GM12878 (cell line): ENCODE data around the gene LDLRAD3. TPM values are rescaled to one million over a fixed set of nuclear protein-coding genes. Genes with fewer than 3 reads are reported as not detected.
A peak's percentile ranks its signal among the peaks of the same experiment; 100 is the strongest.

Experiments
- ATAC-seq: fragments of 200-7000 bp; cut with Tn5 transposase; 3 replicates; pipeline ENCODE4 v1.9.1; 2020; ENCODE audit warnings: mild to moderate bottlenecking, moderate library complexity
- BruUV-seq: library from RNA; stranded (reverse); fragments of 400-500 nt; replicated peaks from 2 replicates; lab custom pipeline; 2021; lab: Mats Ljungman, UMichigan
- CTCF ChIA-PET: fragments of 300-600 bp; sonication (Branson Sonifier 250); formaldehyde crosslinking; extraction: SDS; loops from one replicate; lab custom pipeline; 2021; ENCODE audit warnings: inconsistent platforms; lab: Yijun Ruan, JAX
- POLR2A ChIA-PET: fragments of 350-600 bp; formaldehyde crosslinking; extraction: SDS; loops from one replicate; lab custom pipeline; 2021; ENCODE audit warnings: inconsistent platforms; lab: Charles Lee
- RAD21 ChIA-PET: fragments of 300-600 bp; sonication (Branson Sonifier 250); formaldehyde crosslinking; loops from one replicate; lab custom pipeline; 2023; ENCODE audit warnings: antibody characterized with exemption; ENCODE audit not compliant: unreplicated experiment; lab: Charles Lee
- SMC1A ChIA-PET: fragments of 300-600 bp; sonication (Branson Sonifier 250); formaldehyde crosslinking; loops from one replicate; lab custom pipeline; 2023; ENCODE audit not compliant: unreplicated experiment, uncharacterized antibody; lab: Charles Lee
- DNase-seq: peaks from one replicate; pipeline ENCODE4 v3.0.0-alpha.2; 2011; ENCODE audit warnings: low read depth, low spot score
- FAIRE-seq: peaks from 3 replicates; lab custom pipeline; 2011; peaks lifted over from hg19 to GRCh38; lab: Jason Lieb, UNC
- H2AFZ ChIP-seq: 2 replicates; pipeline ENCODE4 v1.6.0; 2011; ENCODE audit warnings: low read depth, low read length, control low read depth; ENCODE audit not compliant: control insufficient read depth
- H3K27ac ChIP-seq: 2 replicates; pipeline ENCODE4 v1.5.1; 2011; ENCODE audit warnings: control low read depth; ENCODE audit not compliant: control insufficient read depth, insufficient read depth
- H3K27me3 ChIP-seq, 2 experiments: replicated peaks in 1 of 2; 2 replicates each; pipeline versions ENCODE4 v1.6.0 to v1.6.1; 2011; ENCODE audit warnings: low read length in 1 of 2; ENCODE audit not compliant: control insufficient read depth in 2 of 2, insufficient read depth in 2 of 2
- H3K36me3 ChIP-seq, 2 experiments: 2 replicates each; pipeline ENCODE4 v1.5.1; 2011; ENCODE audit warnings: low read length in 1 of 2; ENCODE audit not compliant: control insufficient read depth in 2 of 2, insufficient read depth in 2 of 2
- H3K4me1 ChIP-seq: 2 replicates; pipeline ENCODE4 v1.6.1; 2011; ENCODE audit warnings: mild to moderate bottlenecking, low read length, moderate library complexity, mixed read lengths; ENCODE audit not compliant: control insufficient read depth, insufficient read depth
- H3K4me2 ChIP-seq: 2 replicates; pipeline ENCODE4 v1.6.0; 2011; ENCODE audit warnings: control low read depth; ENCODE audit not compliant: control insufficient read depth, insufficient read depth
- H3K4me3 ChIP-seq: fragments of 200-600 bp; sonication (generic); 2 replicates; pipeline ENCODE4 v1.5.1; 2016
- H3K79me2 ChIP-seq: 2 replicates; pipeline ENCODE4 v1.6.0; 2011; ENCODE audit warnings: low read length; ENCODE audit not compliant: control insufficient read depth, insufficient read depth
- H3K9ac ChIP-seq: 2 replicates; pipeline ENCODE4 v1.8.0; 2011; ENCODE audit warnings: low read length, control low read depth, mixed read lengths; ENCODE audit not compliant: control insufficient read depth, insufficient read depth
- H3K9me3 ChIP-seq: replicated peaks from 3 replicates; pipeline ENCODE4 v1.5.1; 2011; ENCODE audit warnings: mild to moderate bottlenecking, low read length; ENCODE audit not compliant: control insufficient read depth, insufficient read depth
- H4K20me1 ChIP-seq: 2 replicates; pipeline ENCODE4 v1.6.0; 2011; ENCODE audit not compliant: control insufficient read depth, insufficient read depth
- FOXK2 ChIP-seq: fragments of 450-650 bp; IDR thresholded peaks from 2 replicates; pipeline ENCODE4 v1.6.1; 2017; ENCODE audit warnings: mild to moderate bottlenecking, moderate library complexity
- JUNB ChIP-seq: IDR thresholded peaks from 2 replicates; pipeline ENCODE4 v1.6.1; 2016; ENCODE audit warnings: antibody characterized with exemption, mild to moderate bottlenecking
- MEF2A ChIP-seq: IDR thresholded peaks from 2 replicates; pipeline ENCODE4 v1.6.1; 2011; ENCODE audit warnings: low read depth, mild to moderate bottlenecking, low read length, moderate library complexity; ENCODE audit not compliant: insufficient read depth
- SREBF1 ChIP-seq: IDR thresholded peaks from 2 replicates; pipeline ENCODE4 v1.6.1; 2012; ENCODE audit warnings: mild to moderate bottlenecking, low read length
- ZNF384 ChIP-seq: IDR thresholded peaks from 2 replicates; pipeline ENCODE4 v1.6.1; 2012; ENCODE audit warnings: low read depth, mild to moderate bottlenecking, low read length, improper control_type of control experiment, borderline replicate concordance
- ZZZ3 ChIP-seq: IDR thresholded peaks from 2 replicates; pipeline ENCODE4 v1.6.1; 2011; ENCODE audit warnings: low read depth; ENCODE audit not compliant: control insufficient read depth, insufficient read length
- WGBS: methylation state at CpG from one replicate; pipeline ENCODE4 v1.1.6; 2016; ENCODE audit warnings: low lambda C conversion rate; ENCODE audit not compliant: insufficient replicate concordance, insufficient coverage; ENCODE audit errors: missing lambda C conversion rate; 5-methylcytosine and 5-hydroxymethylcytosine counted together
- in situ Hi-C: fragments of 300-500 bp; cut with MboI; formaldehyde crosslinking; loops from 9 replicates; pipeline ENCODE4 v1.14.3; 2018; ENCODE audit warnings: mixed read lengths
- intact Hi-C: fragments of 100-400 bp; cut with micrococcal nuclease; formaldehyde crosslinking; loops from one replicate; pipeline ENCODE4 v1.14.2; 2022; ENCODE audit not compliant: unreplicated experiment
- polyA plus RNA-seq, 11 experiments: library from polyadenylated mRNA; depleted of rRNA in 4 of 11; unstranded in 6 of 11; stranded (reverse) in 5 of 11; fragments of >200 nt; fragmentation: Nextera tagmentation in 4 of 11; fragmentation: Illumina TruSeq in 1 of 11; extraction: Ambion mirVana in 4 of 11; extraction: Trizol in 1 of 11; gene quantifications; 1 replicate in 1 of 11; 2 replicates in 10 of 11; pipeline versions ENCODE4 v1.2.1 to v1.2.3, GENCODE V29; 2011 to 2016; ENCODE audit warnings: inconsistent platforms in 2 of 11, missing spikeins in 2 of 11, low read depth in 1 of 11
- total RNA-seq, 4 experiments: library from RNA; depleted of rRNA in 3 of 4; stranded (reverse); fragments of >200 nt in 3 of 4; fragmentation: Illumina TruSeq in 1 of 4; extraction: Trizol in 1 of 4; gene quantifications; 2 replicates each; pipeline versions ENCODE4 v1.2.1 to v1.2.3, GENCODE V29; 2013 to 2021
- TF ChIP-seq, protein P1 (sequence below): fragments of 450-650 bp; IDR thresholded peaks from 2 replicates; pipeline ENCODE4 v1.6.1; 2016; ENCODE audit warnings: mild to moderate bottlenecking
- TF ChIP-seq, protein P2 (sequence below), 3 experiments: IDR thresholded peaks in 2 of 3; conservative IDR thresholded peaks in 1 of 3; 2 replicates each; pipeline ENCODE4 v1.5.1; 2011; ENCODE audit warnings: low read depth in 3 of 3, low read length in 3 of 3, mild to moderate bottlenecking in 3 of 3, control low read depth in 2 of 3, moderate library complexity in 2 of 3, inconsistent platforms in 1 of 3, mixed read lengths in 1 of 3; ENCODE audit not compliant: control insufficient read depth in 2 of 3, insufficient read depth in 1 of 3; ENCODE audit errors: extremely low read depth in 1 of 3
- TF ChIP-seq, protein P3 (sequence below): fragments of 450-650 bp; formaldehyde crosslinking; IDR thresholded peaks from 2 replicates; pipeline ENCODE4 v1.5.0; 2022; ENCODE audit warnings: mild to moderate bottlenecking, missing genetic modification characterization

LDLRAD3 gene
- total and polyA plus RNA-seq, 10 of the 15 experiments (the other 5 are each of a cell fraction or from before 2014, with no cell fraction given): 2.5 to 17.2 (median 10.7) TPM

DNA sequence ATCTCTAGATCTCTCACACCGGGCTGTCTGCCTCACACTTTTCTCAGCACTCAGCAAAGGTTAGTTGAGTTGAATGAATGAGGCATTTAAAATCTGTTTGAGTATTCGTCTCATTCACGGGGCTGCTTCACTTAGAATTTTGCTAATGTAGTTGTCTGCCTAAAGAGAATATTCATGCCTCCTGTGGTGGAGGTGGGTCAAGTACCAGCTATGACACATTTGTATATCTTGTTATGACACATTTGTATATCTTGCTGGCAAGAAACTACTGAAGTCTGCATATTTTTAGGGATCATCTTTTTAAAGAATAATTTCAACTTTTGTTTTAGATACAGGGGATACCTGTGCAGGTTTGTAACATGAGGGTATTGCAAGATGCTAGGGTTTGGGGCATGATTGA lies 43.1 kb downstream of the LDLRAD3 start:
- in situ Hi-C loops: no loop called here
- no TSS peak for BruUV-seq
- no peak overlapping the region for H3K4me3 ChIP-seq
- no peaks in the 10 kb centered on the region for H4K20me1 ChIP-seq
- H3K79me2 ChIP-seq: no peaks in the 10 kb centered on the region
- DNase-seq (no peak), FAIRE-seq (no peak), ATAC-seq (peak; percentile 61)
- no peaks in the 10 kb centered on the region for H3K36me3 ChIP-seq
- ChIA-PET POLR2A (no interaction called here), SMC1A (interaction anchor here (0.6 to 1.7 kb wide), 6 partner anchors 9 to 266 kb away, joined by 3 to 5 read pairs (median 3); no protein-coding TSS in a partner anchor), CTCF (interaction anchor here (1.0 to 2.9 kb wide), 3 partner anchors 9 to 165 kb away, joined by 3 to 9 read pairs (median 4); no protein-coding TSS in a partner anchor), RAD21 (interaction anchor here (1.6 kb wide), 1 partner anchor 9 kb away, joined by 3 read pairs; no protein-coding TSS in a partner anchor)
- WGBS: 10% methylated on average over 3 of the region's 3 CpGs
- no peak overlapping the region for H3K4me2 ChIP-seq
- H2AFZ ChIP-seq: no peak overlapping the region
- H3K9ac ChIP-seq: no peak overlapping the region
- intact Hi-C loops: no loop called here
- H3K27ac ChIP-seq: no peak overlapping the region
- H3K9me3 ChIP-seq: no peaks in the 10 kb centered on the region; the same call in 2 of the 3 replicates
- no peaks in the 10 kb centered on the region for H3K4me1 ChIP-seq
- TF ChIP-seq, protein P1, sequence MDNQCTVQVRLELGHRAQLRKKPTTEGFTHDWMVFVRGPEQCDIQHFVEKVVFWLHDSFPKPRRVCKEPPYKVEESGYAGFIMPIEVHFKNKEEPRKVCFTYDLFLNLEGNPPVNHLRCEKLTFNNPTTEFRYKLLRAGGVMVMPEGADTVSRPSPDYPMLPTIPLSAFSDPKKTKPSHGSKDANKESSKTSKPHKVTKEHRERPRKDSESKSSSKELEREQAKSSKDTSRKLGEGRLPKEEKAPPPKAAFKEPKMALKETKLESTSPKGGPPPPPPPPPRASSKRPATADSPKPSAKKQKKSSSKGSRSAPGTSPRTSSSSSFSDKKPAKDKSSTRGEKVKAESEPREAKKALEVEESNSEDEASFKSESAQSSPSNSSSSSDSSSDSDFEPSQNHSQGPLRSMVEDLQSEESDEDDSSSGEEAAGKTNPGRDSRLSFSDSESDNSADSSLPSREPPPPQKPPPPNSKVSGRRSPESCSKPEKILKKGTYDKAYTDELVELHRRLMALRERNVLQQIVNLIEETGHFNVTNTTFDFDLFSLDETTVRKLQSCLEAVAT: no peak
- TF ChIP-seq JUNB: peak; percentile 70
- no peaks in the 10 kb centered on the region for H3K27me3 ChIP-seq

DNA sequence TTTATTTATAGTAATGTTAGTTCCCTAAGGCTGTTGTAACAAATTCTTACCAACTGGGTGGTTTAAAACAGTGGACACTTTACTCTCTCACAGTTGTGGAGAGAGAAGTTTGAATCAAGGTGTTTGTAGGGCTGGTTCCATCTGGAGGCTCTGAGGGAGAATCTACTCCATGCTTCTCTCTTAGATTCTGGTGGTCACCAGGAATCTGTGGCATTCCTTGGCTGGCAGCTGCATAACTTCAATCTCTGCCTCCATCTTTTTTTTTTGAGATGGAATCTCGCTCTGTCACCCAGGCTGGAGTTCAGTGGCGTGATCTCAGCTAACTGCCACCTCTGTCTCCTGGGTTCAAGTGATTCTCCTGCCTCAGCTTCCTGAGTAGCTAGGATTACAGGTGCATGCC lies 46.3 kb downstream of the LDLRAD3 start:
- Histone ChIP-seq H3K79me2 (no peaks in the 10 kb centered on the region), H3K36me3 (no peaks in the 10 kb centered on the region), H3K27me3 (no peaks in the 10 kb centered on the region), H3K27ac (no peak overlapping the region), H3K9me3 (peaks cover 1% of the 10 kb centered on the region; the same call in 2 of the 3 replicates), H2AFZ (no peak overlapping the region), H3K4me1 (no peaks in the 10 kb centered on the region), H3K9ac (no peak overlapping the region), H3K4me2 (no peak overlapping the region), H4K20me1 (no peaks in the 10 kb centered on the region), H3K4me3 (no peak overlapping the region)
- no TSS peak for BruUV-seq
- in situ Hi-C loops: no loop called here
- ChIA-PET CTCF (interaction anchor here (0.6 to 2.9 kb wide), 3 partner anchors 168 to 205 kb away, joined by 3 to 9 read pairs (median 3); no protein-coding TSS in a partner anchor), POLR2A (no interaction called here), RAD21 (no interaction called here), SMC1A (no interaction called here)
- 0% methylated on average over 2 of the region's 2 CpGs for WGBS
- intact Hi-C loops: no loop called here
- no peak for FAIRE-seq
- no peak for DNase-seq
- ATAC-seq: no peak
- TF ChIP-seq, protein P2, sequence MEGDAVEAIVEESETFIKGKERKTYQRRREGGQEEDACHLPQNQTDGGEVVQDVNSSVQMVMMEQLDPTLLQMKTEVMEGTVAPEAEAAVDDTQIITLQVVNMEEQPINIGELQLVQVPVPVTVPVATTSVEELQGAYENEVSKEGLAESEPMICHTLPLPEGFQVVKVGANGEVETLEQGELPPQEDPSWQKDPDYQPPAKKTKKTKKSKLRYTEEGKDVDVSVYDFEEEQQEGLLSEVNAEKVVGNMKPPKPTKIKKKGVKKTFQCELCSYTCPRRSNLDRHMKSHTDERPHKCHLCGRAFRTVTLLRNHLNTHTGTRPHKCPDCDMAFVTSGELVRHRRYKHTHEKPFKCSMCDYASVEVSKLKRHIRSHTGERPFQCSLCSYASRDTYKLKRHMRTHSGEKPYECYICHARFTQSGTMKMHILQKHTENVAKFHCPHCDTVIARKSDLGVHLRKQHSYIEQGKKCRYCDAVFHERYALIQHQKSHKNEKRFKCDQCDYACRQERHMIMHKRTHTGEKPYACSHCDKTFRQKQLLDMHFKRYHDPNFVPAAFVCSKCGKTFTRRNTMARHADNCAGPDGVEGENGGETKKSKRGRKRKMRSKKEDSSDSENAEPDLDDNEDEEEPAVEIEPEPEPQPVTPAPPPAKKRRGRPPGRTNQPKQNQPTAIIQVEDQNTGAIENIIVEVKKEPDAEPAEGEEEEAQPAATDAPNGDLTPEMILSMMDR (IDR thresholded peaks at IDR 0.05 in 2 of 3, conservative IDR thresholded peaks at IDR 0.05 in 1 of 3; ENCODE audit: control insufficient read depth in 2 of 3, extremely low read depth in 1 of 3, insufficient read depth in 1 of 3, low read depth in 3 of 3, low read length in 3 of 3): no peak
- TF ChIP-seq SREBF1 (no peak), ZZZ3 (no peak), FOXK2 (no peak), MEF2A (no peak), ZNF384 (no peak)
- TF ChIP-seq, protein P3, sequence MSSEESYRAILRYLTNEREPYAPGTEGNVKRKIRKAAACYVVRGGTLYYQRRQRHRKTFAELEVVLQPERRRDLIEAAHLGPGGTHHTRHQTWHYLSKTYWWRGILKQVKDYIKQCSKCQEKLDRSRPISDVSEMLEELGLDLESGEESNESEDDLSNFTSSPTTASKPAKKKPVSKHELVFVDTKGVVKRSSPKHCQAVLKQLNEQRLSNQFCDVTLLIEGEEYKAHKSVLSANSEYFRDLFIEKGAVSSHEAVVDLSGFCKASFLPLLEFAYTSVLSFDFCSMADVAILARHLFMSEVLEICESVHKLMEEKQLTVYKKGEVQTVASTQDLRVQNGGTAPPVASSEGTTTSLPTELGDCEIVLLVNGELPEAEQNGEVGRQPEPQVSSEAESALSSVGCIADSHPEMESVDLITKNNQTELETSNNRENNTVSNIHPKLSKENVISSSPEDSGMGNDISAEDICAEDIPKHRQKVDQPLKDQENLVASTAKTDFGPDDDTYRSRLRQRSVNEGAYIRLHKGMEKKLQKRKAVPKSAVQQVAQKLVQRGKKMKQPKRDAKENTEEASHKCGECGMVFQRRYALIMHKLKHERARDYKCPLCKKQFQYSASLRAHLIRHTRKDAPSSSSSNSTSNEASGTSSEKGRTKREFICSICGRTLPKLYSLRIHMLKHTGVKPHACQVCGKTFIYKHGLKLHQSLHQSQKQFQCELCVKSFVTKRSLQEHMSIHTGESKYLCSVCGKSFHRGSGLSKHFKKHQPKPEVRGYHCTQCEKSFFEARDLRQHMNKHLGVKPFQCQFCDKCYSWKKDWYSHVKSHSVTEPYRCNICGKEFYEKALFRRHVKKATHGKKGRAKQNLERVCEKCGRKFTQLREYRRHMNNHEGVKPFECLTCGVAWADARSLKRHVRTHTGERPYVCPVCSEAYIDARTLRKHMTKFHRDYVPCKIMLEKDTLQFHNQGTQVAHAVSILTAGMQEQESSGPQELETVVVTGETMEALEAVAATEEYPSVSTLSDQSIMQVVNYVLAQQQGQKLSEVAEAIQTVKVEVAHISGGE (CRISPR knock-in tag): no peak
